HG03159 (cell line): Measurements from ENCODE around the gene DOCK10.
"Not testable (repeated sequence)": the region's sequence is repeated elsewhere in the genome, so short reads cannot be mapped to it uniquely, and the experiment has no call there.

Experiments used
- ATAC-seq: cut with Tn5 transposase; IDR thresholded peaks from one replicate; pipeline ENCODE4 v1.9.1; 2021; ENCODE audit warnings: mild to moderate bottlenecking, moderate library complexity; ENCODE audit not compliant: unreplicated experiment

The DOCK10 gene

DNA sequence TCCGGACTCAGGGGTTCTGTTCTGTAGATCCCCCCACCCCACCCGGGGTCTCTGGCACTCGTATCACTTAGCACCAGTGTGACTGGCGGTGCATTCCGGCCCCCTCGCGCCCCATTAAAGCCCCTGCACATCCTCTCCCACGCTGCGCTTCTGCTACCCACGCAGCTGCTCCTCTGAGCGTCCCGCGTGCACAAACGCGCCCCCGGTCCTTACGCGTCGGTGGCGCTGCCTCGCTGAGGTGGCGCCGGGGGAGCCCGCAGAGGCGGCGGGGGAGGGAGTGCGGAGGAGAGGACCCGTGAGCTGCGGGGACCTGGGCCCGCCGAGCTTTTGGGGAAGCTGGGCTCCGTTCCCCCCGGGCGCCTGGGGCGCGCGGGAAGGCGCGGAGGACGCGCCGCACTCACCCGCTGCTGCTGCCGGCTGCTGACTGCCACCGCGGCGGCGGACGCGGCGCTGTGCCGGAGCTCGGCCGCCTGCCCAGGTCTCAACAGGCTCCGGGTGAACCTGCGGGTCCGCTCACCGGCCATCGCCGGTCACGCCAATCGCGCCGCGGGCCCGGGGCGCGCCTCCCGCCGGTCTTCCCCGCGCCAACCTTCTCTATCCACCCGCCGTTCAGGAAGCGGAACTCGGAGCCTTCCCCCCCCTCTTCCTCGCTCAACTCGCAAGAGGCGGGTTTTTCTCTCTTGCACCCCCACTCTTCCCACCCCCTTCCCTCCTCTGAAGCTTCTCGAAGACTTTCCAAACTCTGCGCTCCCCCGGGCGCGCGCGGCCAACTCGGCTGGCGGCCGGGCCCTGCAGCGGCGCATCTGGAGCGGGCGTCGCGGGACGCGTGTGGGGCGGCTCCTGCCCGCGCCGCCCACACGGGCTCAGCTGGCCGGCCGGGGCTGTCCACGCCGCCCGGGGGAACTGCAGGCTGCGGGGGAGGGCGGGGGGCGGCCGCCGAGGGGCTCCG is at the start of gene DOCK10:
Gene DOCK10 (minus strand): TSS at position 618 of the 949 bp plus-strand sequence. CDS start 94 bp downstream, at position 524.
- ATAC-seq = peak; percentile 31

DNA sequence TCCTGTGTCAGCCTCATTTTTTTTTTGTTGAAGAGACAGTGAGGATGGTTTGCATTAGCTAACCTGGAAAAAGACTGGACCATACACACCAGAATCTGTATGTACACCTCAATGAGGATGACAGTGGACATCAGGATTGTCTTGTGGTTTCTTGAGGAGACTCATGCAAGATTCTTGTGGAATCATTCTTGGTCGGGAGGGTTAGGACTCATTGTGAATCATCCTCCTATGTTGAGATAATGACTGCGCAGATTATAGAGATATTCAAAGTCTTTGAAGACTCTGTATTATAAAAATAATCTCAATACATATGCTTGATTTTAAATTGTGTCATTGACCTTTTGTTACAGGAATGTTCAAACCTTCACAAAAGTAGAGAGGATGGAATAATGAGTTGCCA is 49.1 kb upstream of the DOCK10 start:
- no peak for ATAC-seq

DNA sequence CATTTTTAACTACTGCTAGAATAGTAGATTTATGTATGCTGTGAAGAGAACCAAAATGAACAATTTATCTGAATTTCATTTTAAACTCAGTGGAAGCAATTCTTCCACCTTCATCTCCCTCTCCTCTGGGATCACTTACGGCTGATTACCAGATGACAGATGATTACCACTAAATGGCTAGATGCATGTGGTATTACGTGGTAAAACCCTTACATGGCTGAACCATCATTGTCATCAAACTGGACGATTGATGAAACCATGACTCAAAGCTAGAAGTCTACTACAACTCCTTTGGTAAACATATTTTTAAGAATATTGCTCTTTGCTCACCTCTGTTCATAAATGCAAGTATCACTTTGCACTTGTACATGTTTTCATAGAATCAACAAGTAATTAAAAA is 48.5 kb upstream of the DOCK10 start:
- ATAC-seq = no peak

DNA sequence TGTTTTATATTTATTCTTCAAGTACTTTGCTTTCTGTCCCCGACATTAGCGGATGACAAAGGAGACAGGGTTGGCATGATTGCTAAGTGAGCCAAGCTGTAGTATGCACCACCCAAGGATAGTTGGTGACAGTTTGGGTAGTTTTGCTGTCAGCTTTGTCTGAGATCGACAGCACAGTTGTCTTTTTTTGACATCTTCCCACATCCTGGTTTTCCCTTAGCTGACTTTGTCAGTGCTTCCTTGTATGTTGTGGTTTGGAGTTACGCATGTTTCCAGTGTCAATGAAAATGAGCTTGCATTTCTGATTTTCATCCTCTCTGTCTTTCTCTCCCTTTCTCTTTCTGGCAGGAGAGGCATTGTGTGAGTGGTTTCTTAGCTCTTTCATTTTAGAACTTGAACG is 44.6 kb upstream of the DOCK10 start:
- ATAC-seq = no peak

DNA sequence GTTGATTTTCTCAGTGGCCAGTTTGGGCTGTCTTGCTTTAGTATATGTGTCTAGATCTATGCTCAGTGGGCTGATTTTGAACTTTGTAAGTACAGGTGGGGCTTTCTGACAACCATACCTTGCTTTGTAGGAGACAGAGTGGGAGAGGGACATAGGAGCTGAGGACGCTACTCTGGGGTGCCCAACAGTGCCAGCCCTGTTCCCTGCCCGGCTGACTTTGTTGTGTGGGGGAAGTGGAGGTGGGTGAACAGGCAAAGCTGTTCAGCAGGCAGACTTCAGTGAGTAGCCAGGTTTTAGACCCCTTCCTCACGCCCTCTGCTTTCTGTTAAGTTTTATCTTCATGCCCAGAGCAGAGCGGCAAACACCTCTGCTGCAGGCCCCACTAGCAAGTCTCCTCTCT is 44.2 kb upstream of the DOCK10 start:
- ATAC-seq = no peak

DNA sequence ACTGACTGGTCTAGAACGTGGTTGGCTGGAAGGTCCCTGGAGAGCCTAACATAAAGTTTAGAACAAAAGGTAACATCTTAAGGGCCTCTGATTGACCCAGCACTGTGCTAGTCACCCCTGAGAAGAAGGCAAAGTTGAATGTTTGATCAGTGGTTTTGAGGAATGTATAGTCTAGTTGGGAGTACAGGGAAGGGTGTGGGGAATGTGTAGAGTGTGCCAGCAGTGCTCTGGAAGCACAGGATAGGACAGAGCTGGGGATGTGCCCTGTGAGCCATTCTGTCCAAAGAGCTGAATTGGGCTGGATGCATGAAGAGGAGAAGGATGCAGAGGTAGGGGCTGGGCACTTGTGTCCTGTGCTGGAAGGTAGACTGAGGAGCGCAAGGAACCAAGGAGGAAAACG is 41.0 kb upstream of the DOCK10 start:
- no peak for ATAC-seq

DNA sequence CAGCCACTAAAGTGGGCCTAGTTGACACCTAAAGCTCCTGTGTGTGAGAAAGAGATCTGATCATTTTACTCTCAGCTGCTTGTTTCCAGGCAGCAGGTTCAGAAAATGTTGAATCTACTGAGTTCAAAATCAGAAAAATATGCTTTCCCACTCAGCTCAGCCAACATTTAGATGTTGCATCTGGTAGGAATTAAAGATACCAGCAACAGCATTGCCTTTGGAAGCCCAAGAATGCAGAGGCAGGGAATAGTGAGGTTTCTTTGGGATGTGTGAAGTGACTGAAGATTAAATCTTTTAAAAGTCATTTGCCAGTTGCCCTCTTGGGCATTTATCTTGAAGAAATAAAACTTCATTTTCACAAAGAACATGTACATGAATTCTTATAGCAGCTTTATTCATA is 33.9 kb upstream of the DOCK10 start:
- no peak for ATAC-seq

DNA sequence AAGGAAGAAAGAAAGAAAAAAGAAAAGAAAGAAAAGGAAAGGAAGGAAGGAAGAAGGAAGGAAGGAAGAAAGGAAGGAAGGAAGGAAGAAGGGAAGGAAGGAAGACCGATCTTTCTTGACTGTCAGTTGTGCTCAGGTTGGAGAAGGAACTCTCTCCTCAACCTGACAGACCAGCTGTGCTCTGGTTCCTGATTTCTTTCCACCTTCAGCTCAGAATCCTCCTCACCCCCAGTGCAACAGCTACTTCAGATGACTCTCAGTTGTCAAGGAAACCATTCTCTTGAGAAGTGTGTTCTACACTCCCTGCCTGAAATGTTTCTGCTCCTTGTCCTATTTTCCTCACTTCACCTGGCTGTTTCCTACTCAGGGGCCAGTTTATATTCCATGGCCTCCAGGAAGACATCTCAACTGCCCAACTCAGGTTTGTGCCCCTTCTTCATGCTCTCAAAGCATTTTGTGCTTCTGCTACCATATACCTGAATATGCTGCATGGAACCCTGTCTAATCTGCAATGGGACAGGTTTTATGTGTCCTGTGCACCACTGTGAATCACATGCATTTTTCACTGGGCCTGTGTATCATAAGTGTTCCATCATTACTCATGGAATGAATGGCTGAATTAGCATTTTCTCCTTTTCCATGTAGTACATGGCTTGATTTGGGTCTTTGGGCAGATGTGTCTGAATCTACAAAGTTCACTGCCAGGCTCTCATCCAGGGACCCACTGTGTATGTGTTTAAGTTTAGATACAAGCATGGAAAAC is 32.8 kb upstream of the DOCK10 start:
- ATAC-seq = no peak

DNA sequence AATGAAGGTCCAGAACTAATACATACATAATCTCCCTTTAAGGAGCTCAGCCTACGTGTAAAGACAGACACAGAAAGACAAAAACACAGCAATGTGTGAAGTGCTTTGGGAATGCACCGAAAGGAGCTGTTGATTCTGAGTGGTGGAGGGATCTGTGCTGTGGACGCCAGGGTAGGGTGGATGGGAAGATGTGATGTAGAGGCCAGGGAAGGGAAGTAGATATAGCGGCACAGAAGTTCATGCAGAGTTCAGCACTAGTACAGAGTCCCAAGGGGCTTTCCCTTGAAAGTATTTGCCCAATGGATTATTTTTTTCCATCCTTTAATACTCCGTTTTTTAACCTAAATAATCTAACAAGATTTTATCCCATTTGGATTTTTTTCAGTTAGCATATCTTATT is 32.1 kb upstream of the DOCK10 start:
- no peak for ATAC-seq

DNA sequence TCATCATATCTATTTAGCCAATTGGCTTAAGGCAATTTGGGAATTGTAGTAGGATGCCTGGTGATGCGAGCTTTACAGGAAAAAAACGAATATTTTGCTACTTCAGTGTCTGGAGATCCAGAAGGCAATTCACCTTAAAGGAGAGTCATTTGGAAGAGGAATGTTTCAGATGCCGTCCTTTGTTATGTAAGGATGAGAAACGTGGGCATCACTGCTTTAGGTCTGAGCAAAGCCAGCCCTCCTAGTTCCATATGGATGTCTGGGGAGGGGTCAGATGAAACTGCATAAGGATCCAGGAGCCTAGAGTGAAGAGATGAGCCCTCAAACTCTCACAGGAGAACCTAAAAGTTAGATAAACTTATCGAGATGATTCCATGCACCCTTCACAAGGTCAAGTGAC is 30.9 kb upstream of the DOCK10 start:
- ATAC-seq = no peak

DNA sequence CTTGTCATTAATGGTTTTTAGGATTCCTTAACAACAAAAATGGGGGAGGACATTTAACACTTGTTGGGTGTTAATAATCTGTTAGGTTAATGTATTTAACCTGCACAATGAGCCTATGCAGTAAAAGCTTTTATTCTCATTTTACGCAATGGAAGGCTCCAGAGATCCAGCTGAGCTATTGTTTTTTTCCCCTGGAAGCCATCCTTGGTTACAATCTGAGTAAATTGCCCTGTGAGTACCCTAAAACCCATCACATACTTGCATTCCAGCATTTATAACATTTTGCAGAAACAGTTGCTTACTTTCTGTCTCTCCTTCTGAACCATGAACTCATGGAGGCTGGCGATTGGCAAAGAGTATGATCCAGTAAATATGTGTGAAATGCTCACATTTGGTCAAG is 30.2 kb upstream of the DOCK10 start:
- no peak for ATAC-seq

DNA sequence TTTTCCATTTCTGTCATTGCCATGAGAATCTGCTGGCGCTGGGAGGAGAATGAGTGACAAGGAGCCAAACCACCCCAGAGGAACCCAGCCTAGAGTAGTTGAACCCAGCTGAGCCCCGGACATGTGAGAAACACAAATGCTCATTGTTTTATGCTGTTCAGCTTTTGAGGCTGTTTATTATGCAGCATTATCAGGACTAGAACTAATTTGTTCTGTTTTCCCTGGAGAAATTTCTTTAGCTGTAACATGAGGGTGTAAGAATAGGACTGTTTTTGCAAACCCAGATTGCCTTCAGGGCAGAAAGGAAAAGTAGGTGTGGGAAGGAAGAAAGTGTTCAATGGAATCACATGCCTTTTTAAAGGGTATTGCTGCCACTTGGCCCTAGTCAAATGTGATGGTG is 28.5 kb upstream of the DOCK10 start:
- no peak for ATAC-seq

DNA sequence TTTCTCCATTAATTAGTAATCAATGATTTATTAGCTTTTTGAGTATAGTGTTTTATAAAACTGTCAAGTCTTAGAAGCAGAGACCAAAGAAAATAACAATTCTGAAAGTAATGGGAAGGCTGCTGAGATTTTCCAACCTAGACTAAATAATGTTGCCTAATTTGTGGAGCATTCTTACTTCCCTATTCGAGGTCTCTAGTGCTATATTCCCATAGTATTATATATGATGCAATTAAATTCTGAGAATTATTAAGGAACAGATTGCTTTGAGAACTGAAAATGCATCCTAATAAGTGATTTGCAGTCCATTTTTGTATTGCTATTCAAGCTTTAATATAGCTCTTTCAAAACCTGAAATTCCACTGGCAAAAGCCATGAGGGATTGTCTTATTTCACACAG is 27.7 kb upstream of the DOCK10 start:
- no peak for ATAC-seq

DNA sequence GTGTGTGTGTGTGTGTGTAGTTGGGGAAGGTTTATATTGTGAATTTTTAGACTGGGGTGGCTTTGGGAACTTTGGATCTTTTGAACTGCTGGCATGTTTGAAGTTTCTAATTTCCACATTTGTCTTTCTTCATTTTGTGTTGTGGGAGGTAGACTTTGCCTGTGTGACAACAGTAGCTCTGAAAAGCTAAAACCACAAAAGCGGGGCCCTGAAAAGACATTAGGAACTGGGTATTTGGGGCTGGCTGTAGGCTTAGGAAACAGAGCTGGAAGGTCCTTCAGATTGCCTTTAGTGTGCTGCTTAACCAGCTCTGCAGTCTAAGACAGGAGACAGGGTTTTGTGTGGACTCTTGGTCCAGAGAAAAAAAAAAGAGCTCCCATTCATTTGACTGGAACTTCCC is 27.2 kb upstream of the DOCK10 start:
- ATAC-seq = no peak

DNA sequence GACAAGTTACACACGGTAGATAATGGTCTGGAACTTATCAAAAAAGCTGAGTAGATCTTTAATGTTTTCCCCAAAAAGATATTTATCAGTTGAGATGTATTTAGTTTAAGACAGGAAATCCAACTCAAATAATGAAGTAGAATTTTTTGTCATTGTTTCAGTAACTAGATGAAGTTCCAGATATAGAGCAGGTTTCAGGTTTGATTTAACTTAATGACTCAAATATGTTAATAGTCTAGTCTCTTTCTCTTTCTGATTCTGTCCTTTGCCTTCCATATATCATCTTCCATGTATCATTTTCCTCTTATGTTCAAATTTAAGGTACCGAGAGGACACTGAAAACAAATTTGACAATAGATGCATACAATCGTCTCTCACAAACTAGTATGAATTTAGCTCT is 23.6 kb upstream of the DOCK10 start:
- ATAC-seq = no peak

DNA sequence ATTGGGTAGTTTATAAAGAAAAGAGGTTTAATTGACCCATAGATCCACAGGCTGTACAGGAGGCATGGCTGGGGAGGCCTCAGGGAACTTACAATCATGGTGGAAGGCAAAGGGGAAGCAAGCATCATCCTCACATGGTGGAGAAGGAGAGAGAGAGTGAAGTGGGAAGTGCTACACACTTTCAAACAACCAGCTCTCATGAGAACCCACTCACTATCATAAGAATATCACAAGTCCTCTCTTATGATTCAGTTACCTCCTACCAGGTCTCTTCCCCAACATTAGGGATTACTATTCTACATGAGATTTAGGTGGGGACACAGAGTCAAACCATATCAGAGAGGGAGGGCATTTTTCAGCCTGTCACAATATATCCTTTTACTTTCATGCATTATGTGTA is 22.7 kb upstream of the DOCK10 start:
- ATAC-seq = no peak

DNA sequence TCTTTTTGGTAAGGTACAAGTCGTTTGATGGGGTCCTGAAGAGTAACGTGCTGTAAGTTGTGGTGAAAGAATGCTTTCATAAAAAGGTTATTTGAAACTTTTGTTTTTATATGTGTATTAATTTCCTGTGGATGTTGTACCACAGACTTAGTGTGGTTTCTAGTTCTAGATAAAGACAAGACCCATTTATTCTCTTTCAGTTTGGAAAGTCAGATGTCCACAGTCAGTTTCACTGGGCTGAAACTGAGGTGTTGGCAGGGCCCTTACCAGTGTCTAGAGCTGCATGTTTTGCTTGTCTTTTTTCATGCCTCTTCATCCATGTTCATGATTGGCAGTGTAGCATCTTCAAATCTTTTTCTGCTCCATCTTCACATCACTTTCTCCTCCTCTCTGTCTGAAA is 22.1 kb upstream of the DOCK10 start:
- ATAC-seq = peak; percentile 56

DNA sequence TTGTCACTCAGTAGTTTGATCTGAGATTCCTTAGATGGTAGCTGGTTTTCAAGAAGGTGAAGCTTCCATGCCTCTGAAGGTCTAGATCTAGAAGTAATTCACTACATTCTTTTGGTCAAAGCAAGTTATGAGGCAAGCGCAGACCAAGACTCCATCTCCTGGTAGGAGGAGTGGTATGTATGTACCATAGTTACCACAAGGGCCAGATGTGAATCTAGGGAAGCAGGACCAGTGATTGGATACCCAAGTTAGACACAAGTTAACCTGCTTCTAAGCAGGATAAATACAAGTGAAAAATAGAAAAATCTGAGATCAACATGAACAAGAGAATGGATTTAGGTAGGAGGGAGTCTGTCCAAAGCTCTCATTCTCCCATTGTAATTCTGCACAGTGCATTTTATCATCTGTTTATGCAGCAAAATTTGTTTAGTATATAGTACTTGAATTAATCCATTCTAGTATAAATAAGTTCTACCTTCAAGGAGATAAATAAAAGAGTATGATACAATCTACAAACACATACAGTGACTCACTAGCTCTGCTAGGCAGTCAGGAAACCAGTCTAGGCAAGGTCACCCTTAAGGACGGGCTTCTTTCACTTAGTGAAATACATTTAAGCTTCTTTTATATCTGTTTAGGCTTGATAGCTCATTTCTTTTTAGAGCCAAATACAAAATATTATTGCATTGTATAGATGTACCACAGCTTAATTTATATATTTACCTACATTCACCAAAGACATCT is 14.2 kb upstream of the DOCK10 start:
- no peak for ATAC-seq

DNA sequence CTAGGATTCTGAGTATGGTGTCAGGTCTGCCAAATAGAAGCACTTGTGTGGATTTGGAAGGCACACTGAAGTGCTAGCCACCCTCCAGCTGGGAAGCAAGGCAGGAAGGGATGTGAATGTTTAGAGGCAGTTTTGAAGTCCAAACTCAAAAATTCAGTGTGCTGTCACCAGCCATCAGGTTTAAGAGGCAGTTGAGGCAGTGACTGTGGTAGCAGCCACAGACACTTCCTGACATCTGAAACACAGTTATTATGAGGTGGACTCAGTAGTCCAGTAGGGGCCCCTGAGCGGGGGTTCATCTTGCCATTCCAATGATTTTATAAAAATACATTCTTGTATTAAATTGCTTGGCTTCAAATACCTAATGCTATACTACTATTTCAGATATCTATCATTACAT is 13.4 kb upstream of the DOCK10 start:
- ATAC-seq = no peak

DNA sequence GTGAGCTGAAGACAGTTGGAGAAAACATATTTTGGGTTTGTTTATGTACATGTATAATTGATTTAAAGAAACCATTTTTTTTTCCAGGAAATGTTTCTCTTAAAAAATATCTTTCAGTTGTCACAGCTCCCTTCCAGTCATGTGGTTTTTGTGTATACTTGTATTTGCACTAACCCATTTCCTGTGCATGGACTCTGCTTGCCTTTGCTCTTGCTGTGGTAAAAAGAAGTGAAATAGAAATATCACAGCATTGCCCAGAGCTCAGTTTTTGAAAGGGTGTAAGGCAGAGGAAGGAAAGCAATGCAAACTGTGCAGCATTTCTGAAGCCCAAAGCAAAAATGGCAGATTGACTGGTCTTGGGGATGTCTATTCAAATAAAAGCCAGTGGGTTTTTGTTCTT is 10.4 kb upstream of the DOCK10 start:
- peak; percentile 71 for ATAC-seq

DNA sequence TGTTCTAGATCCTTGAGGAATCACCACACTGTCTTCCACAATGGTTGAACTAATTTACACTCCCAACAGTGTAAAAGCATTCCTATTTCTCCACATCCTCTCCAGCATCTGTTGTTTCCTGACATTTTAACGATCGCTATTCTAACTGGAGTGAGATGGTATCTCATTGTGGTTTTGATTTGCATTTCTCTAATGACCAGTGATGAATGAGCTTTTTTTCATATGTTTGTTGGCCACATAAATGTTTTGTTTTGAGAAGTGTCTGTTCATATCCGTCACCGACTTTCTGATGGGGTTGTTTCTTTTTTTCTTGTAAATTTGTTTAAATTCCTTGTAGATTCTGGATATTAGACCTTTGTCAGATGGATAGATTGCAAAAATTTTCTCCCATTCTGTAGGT is 5.2 kb upstream of the DOCK10 start:
- not testable (repeated sequence) for ATAC-seq

DNA sequence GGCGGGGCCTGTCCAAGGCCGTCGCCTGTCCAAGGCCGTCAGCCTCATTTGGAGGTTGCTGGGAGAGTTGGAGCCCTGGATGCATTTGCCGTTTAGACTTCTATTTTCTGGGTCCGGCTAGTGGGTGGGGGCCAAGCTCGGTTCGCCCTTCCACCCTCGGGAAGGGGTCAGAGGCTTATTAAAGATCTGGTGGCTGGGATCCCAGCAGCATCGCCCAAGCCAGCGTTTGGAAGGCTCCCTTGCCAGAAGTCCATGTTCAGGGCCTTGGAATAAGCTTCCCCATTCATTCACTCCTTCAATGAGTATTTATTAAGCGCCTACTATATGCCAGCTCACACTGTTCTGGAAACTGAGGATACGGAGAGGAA is 516 bp upstream of the DOCK10 start:
- no peak for ATAC-seq
